Ectodermal cell (in vitro differentiated cells): ENCODE data around the gene GSS.

ENCODE experiments used
- H3K27ac ChIP-seq: 2 replicates; pipeline ENCODE4 v1.7.0; 2013; ENCODE audit warnings: mild to moderate bottlenecking, low read depth, low read length; ENCODE audit not compliant: insufficient read depth, poor library complexity, severe bottlenecking
- H3K27me3 ChIP-seq: 2 replicates; pipeline ENCODE4 v1.7.0; 2013; ENCODE audit warnings: mild to moderate bottlenecking, low read length; ENCODE audit not compliant: insufficient read depth, control insufficient read depth, poor library complexity, severe bottlenecking
- H3K36me3 ChIP-seq: one replicate; pipeline ENCODE4 v1.7.0; 2013; ENCODE audit warnings: low read length; ENCODE audit not compliant: control insufficient read depth, insufficient read depth
- H3K4me1 ChIP-seq: one replicate; pipeline ENCODE4 v1.7.0; 2013; ENCODE audit warnings: low read length; ENCODE audit not compliant: control insufficient read depth, insufficient read depth
- H3K4me3 ChIP-seq: 2 replicates; pipeline ENCODE4 v1.7.0; 2013; ENCODE audit warnings: low read depth, low read length, control low read depth; ENCODE audit not compliant: insufficient read depth
- H3K9me3 ChIP-seq: 2 replicates; pipeline ENCODE4 v1.7.0; 2013; ENCODE audit warnings: mild to moderate bottlenecking, low read length, moderate library complexity; ENCODE audit not compliant: control insufficient read depth
- WGBS, 2 experiments: methylation state at CpG; one replicate each; pipeline ENCODE4 v1.1.7; 2013; ENCODE audit warnings: missing lambda C conversion rate in 2 of 2; 5-methylcytosine and 5-hydroxymethylcytosine counted together

GSS gene

GRCh38 chr20:34925981-34926380 lies 29.6 kb downstream of the GSS start:
- H3K27me3 ChIP-seq: no peaks in the 10 kb centered on the region
- H3K4me3 ChIP-seq: no peak overlapping the region
- H3K36me3 ChIP-seq: peaks cover 7% of the 10 kb centered on the region
- no peak overlapping the region for H3K27ac ChIP-seq
- H3K9me3 ChIP-seq: no peaks in the 10 kb centered on the region
- 82 to 84% methylated on average over 1 of the region's 1 CpG for WGBS, 2 experiments
- H3K4me1 ChIP-seq: no peaks in the 10 kb centered on the region

- Histone ChIP-seq H3K9me3 (no peaks in the 10 kb centered on the region), H3K27ac (no peak overlapping the region), H3K36me3 (peaks cover 7% of the 10 kb centered on the region), H3K27me3 (no peaks in the 10 kb centered on the region), H3K4me1 (no peaks in the 10 kb centered on the region), H3K4me3 (no peak overlapping the region)
- 89 to 100% methylated on average over 3 of the region's 3 CpGs for WGBS, 2 experiments
Observed at GRCh38 chr20:34925341-34925740, 30.3 kb downstream of the GSS start.

- no peak overlapping the region for H3K27ac ChIP-seq
- no peaks in the 10 kb centered on the region for H3K36me3 ChIP-seq
- H3K4me1 ChIP-seq: no peaks in the 10 kb centered on the region
- no peaks in the 10 kb centered on the region for H3K9me3 ChIP-seq
- 88 to 100% methylated on average over 1 of the region's 2 CpGs for WGBS, 2 experiments
- no peak overlapping the region for H3K4me3 ChIP-seq
- H3K27me3 ChIP-seq: no peaks in the 10 kb centered on the region
Observed at GRCh38 chr20:34923414-34923813, 32.2 kb downstream of the GSS start.

- WGBS, 2 experiments: 96 to 98% methylated on average over 5 of the region's 5 CpGs
- H3K36me3 ChIP-seq: no peaks in the 10 kb centered on the region
- no peak overlapping the region for H3K27ac ChIP-seq
- no peaks in the 10 kb centered on the region for H3K4me1 ChIP-seq
- no peaks in the 10 kb centered on the region for H3K27me3 ChIP-seq
- no peaks in the 10 kb centered on the region for H3K9me3 ChIP-seq
- no peak overlapping the region for H3K4me3 ChIP-seq
Observed at GRCh38 chr20:34922654-34923381, 32.8 kb downstream of the GSS start.

- Histone ChIP-seq H3K4me1 (no peaks in the 10 kb centered on the region), H3K27ac (no peak overlapping the region), H3K36me3 (no peaks in the 10 kb centered on the region), H3K4me3 (no peak overlapping the region), H3K9me3 (no peaks in the 10 kb centered on the region), H3K27me3 (no peaks in the 10 kb centered on the region)
- 92 to 95% methylated on average over 3 of the region's 3 CpGs for WGBS, 2 experiments
Observed at GRCh38 chr20:34921436-34921835, 34.2 kb downstream of the GSS start.

- Histone ChIP-seq H3K27ac (no peak overlapping the region), H3K4me3 (no peak overlapping the region), H3K4me1 (no peaks in the 10 kb centered on the region), H3K9me3 (no peaks in the 10 kb centered on the region), H3K36me3 (no peaks in the 10 kb centered on the region), H3K27me3 (no peaks in the 10 kb centered on the region)
Observed at GRCh38 chr20:34920055-34920454, 35.6 kb downstream of the GSS start.

GRCh38 chr20:34916774-34917354 lies 38.7 kb downstream of the GSS start:
- Histone ChIP-seq H3K36me3 (no peaks in the 10 kb centered on the region), H3K27me3 (no peaks in the 10 kb centered on the region), H3K4me1 (no peaks in the 10 kb centered on the region), H3K9me3 (no peaks in the 10 kb centered on the region), H3K27ac (no peak overlapping the region), H3K4me3 (no peak overlapping the region)
- WGBS, 2 experiments: 82 to 96% methylated on average over 2 of the region's 2 CpGs

- H3K4me1 ChIP-seq: no peaks in the 10 kb centered on the region
- WGBS, 2 experiments: 92 to 93% methylated on average over 3 to 4 of the region's 4 CpGs
- no peaks in the 10 kb centered on the region for H3K27me3 ChIP-seq
- no peaks in the 10 kb centered on the region for H3K36me3 ChIP-seq
- no peaks in the 10 kb centered on the region for H3K9me3 ChIP-seq
- no peak overlapping the region for H3K4me3 ChIP-seq
- H3K27ac ChIP-seq: no peak overlapping the region
Observed at GRCh38 chr20:34915749-34916455, 39.7 kb downstream of the GSS start.

GRCh38 chr20:34915131-34915530 lies 40.5 kb downstream of the GSS start:
- WGBS, 2 experiments: 94 to 95% methylated on average over 4 of the region's 4 CpGs
- Histone ChIP-seq H3K4me1 (no peaks in the 10 kb centered on the region), H3K4me3 (no peak overlapping the region), H3K27me3 (no peaks in the 10 kb centered on the region), H3K27ac (no peak overlapping the region), H3K36me3 (no peaks in the 10 kb centered on the region), H3K9me3 (no peaks in the 10 kb centered on the region)

GRCh38 chr20:34907616-34908469 lies 47.8 kb downstream of the GSS start:
- WGBS, 2 experiments: 78 to 81% methylated on average over 7 of the region's 7 CpGs
- H3K4me1 ChIP-seq: no peaks in the 10 kb centered on the region
- no peaks in the 10 kb centered on the region for H3K9me3 ChIP-seq
- H3K36me3 ChIP-seq: no peaks in the 10 kb centered on the region
- no peak overlapping the region for H3K27ac ChIP-seq
- no peaks in the 10 kb centered on the region for H3K27me3 ChIP-seq
- H3K4me3 ChIP-seq: no peak overlapping the region
